EL (cell line): ENCODE measurements around the gene GPC1.

Source experiments
- DNase-seq: peaks from one replicate; pipeline ENCODE4 v3.0.0-alpha.2; 2016

The GPC1 gene

GRCh38 chr2:240457223-240458043 lies 22.0 kb downstream of the GPC1 start:
- no peak for DNase-seq

- no peak for DNase-seq
These were observed 22.8 kb downstream of the GPC1 start for GRCh38 chr2:240458044-240458899.

GRCh38 chr2:240458900-240459391 lies 23.5 kb downstream of the GPC1 start:
- DNase-seq, result no peak

GRCh38 chr2:240459401-240460252 lies 24.2 kb downstream of the GPC1 start:
- no peak for DNase-seq

- no peak for DNase-seq
These were observed 24.8 kb downstream of the GPC1 start for GRCh38 chr2:240460253-240460711.

- no peak for DNase-seq
These were observed 25.4 kb downstream of the GPC1 start for GRCh38 chr2:240460781-240461431.

GRCh38 chr2:240461471-240462072 lies 26.1 kb downstream of the GPC1 start:
- no peak for DNase-seq

GRCh38 chr2:240462073-240462706 lies 26.7 kb downstream of the GPC1 start:
- DNase-seq, result no peak

GRCh38 chr2:240462707-240463273 lies 27.3 kb downstream of the GPC1 start:
- no peak for DNase-seq

GRCh38 chr2:240463274-240463865 lies 27.9 kb downstream of the GPC1 start:
- DNase-seq, result no peak

GRCh38 chr2:240463866-240464481 lies 28.5 kb downstream of the GPC1 start:
- no peak for DNase-seq

- DNase-seq, result no peak
These were observed 29.2 kb downstream of the GPC1 start for GRCh38 chr2:240464514-240465241.

- DNase-seq, result no peak
These were observed 29.9 kb downstream of the GPC1 start for GRCh38 chr2:240465268-240465764.

GRCh38 chr2:240465765-240466578 lies 30.5 kb downstream of the GPC1 start:
- no peak for DNase-seq

GRCh38 chr2:240466579-240467148 lies 31.2 kb downstream of the GPC1 start:
- no peak for DNase-seq

GRCh38 chr2:240467149-240467642 lies 31.7 kb downstream of the GPC1 start:
- DNase-seq, result no peak

- no peak for DNase-seq
These were observed 32.3 kb downstream of the GPC1 start for GRCh38 chr2:240467659-240468302.
